Occipital lobe (tissue), 2 donors: ENCODE data around the gene PHGDH. TPM values are rescaled to one million over a fixed set of nuclear protein-coding genes. Genes with fewer than 3 reads are reported as not detected.
"Not testable (repeated sequence)": the region's sequence is repeated elsewhere in the genome, so short reads cannot be mapped to it uniquely, and the experiment has no call there.

Source experiments
- DNase-seq: peaks from one replicate; lab custom pipeline; 2025; lab: John Stamatoyannopoulos, UW
- total RNA-seq: library from RNA; depleted of rRNA; stranded (reverse); fragments of >200 nt; gene quantifications from one replicate; pipeline ENCODE4 v1.2.3, GENCODE V29; 2014

PHGDH gene
- total RNA-seq, 1 donor from 2014 or later = 19.0 TPM

- DNase-seq = no peak
Measured at GRCh38 chr1:119697598-119697997, 14.1 kb upstream of the PHGDH start.

GRCh38 chr1:119700326-119700725 is 11.4 kb upstream of the PHGDH start:
- DNase-seq = no peak

GRCh38 chr1:119701659-119702058 is 10.1 kb upstream of the PHGDH start:
- DNase-seq = no peak

- DNase-seq = no peak
Measured at GRCh38 chr1:119702384-119702783, 9.3 kb upstream of the PHGDH start.

GRCh38 chr1:119703666-119704450 is 7.9 kb upstream of the PHGDH start:
- DNase-seq = no peak

GRCh38 chr1:119706599-119706998 is 5.1 kb upstream of the PHGDH start:
- DNase-seq = not testable (repeated sequence)

- not testable (repeated sequence) for DNase-seq
Measured at GRCh38 chr1:119711356-119711803, 354 bp upstream of the PHGDH start.

- peak; percentile 52 for DNase-seq
Measured at GRCh38 chr1:119712342-119713038, 756 bp downstream of the PHGDH start.

- DNase-seq = no peak
Measured at GRCh38 chr1:119713039-119713748, 1.5 kb downstream of the PHGDH start.

GRCh38 chr1:119713749-119714456 is 2.2 kb downstream of the PHGDH start:
- DNase-seq = no peak

- no peak for DNase-seq
Measured at GRCh38 chr1:119714583-119714982, 2.8 kb downstream of the PHGDH start.

- no peak for DNase-seq
Measured at GRCh38 chr1:119715542-119715941, 3.8 kb downstream of the PHGDH start.

- no peak for DNase-seq
Measured at GRCh38 chr1:119718409-119718808, 6.7 kb downstream of the PHGDH start.

GRCh38 chr1:119718972-119719371 is 7.2 kb downstream of the PHGDH start:
- DNase-seq = no peak

- DNase-seq = no peak
Measured at GRCh38 chr1:119720866-119721440, 9.2 kb downstream of the PHGDH start.

- DNase-seq = no peak
Measured at GRCh38 chr1:119721896-119722295, 10.2 kb downstream of the PHGDH start.

- DNase-seq = no peak
Measured at GRCh38 chr1:119724611-119725218, 13.0 kb downstream of the PHGDH start.

GRCh38 chr1:119725626-119726025 is 13.9 kb downstream of the PHGDH start:
- DNase-seq = no peak

GRCh38 chr1:119727991-119728390 is 16.3 kb downstream of the PHGDH start:
- no peak for DNase-seq

GRCh38 chr1:119729044-119729443 is 17.3 kb downstream of the PHGDH start:
- DNase-seq = no peak

GRCh38 chr1:119731060-119731459 is 19.3 kb downstream of the PHGDH start:
- DNase-seq = no peak
